Mesendoderm (in vitro differentiated cells): ENCODE results near the gene ERC1.

ENCODE experiments used
- DNase-seq: peaks from one replicate; pipeline ENCODE4 v3.0.0; 2013
- H2AK5ac ChIP-seq: 2 replicates; pipeline ENCODE4 v1.6.1; 2013; ENCODE audit warnings: low read length, inconsistent platforms
- H2BK120ac ChIP-seq: 2 replicates; pipeline ENCODE4 v1.6.1; 2013; ENCODE audit warnings: low read depth, mild to moderate bottlenecking, low read length, moderate library complexity, mixed read lengths
- H2BK15ac ChIP-seq: replicated peaks from 2 replicates; pipeline ENCODE4 v1.6.1; 2013; ENCODE audit warnings: low read depth, mild to moderate bottlenecking, moderate library complexity
- H2BK5ac ChIP-seq: 2 replicates; pipeline ENCODE4 v1.6.1; 2013; ENCODE audit warnings: low read length, inconsistent platforms
- H3K18ac ChIP-seq: 2 replicates; pipeline ENCODE4 v1.6.1; 2013; ENCODE audit warnings: mild to moderate bottlenecking, low read length, mixed read lengths
- H3K23ac ChIP-seq: one replicate; pipeline ENCODE4 v1.6.1; 2013; ENCODE audit warnings: low read length
- H3K27ac ChIP-seq: 2 replicates; pipeline ENCODE4 v1.5.1; 2013; ENCODE audit warnings: low read depth, mild to moderate bottlenecking, inconsistent platforms, low read length, moderate library complexity
- H3K27me3 ChIP-seq: 2 replicates; pipeline ENCODE4 v1.6.1; 2013; ENCODE audit warnings: low read length, control low read depth, mild to moderate bottlenecking, inconsistent platforms; ENCODE audit not compliant: insufficient read depth, poor library complexity
- H3K36me3 ChIP-seq: 2 replicates; pipeline ENCODE4 v1.6.1; 2013; ENCODE audit warnings: low read length, inconsistent platforms; ENCODE audit not compliant: control insufficient read depth, insufficient read depth
- H3K4ac ChIP-seq: one replicate; pipeline ENCODE4 v1.6.1; 2013; ENCODE audit warnings: low read depth, mild to moderate bottlenecking, low read length, moderate library complexity
- H3K4me1 ChIP-seq: 2 replicates; pipeline ENCODE4 v1.6.1; 2013; ENCODE audit warnings: low read depth, low read length, inconsistent platforms; ENCODE audit not compliant: control insufficient read depth
- H3K4me2 ChIP-seq: 2 replicates; pipeline ENCODE4 v1.6.1; 2013; ENCODE audit warnings: low read length
- H3K4me3 ChIP-seq: 2 replicates; pipeline ENCODE4 v1.5.1; 2013; ENCODE audit warnings: mild to moderate bottlenecking, low read length
- H3K56ac ChIP-seq: one replicate; pipeline ENCODE4 v1.6.1; 2013; ENCODE audit warnings: low read length
- H3K79me1 ChIP-seq: 2 replicates; pipeline ENCODE4 v1.6.1; 2013; ENCODE audit warnings: low read length, inconsistent platforms
- H3K79me2 ChIP-seq: 2 replicates; pipeline ENCODE4 v1.6.1; 2013; ENCODE audit warnings: mild to moderate bottlenecking, low read length; ENCODE audit not compliant: control insufficient read depth, insufficient read depth
- H3K9ac ChIP-seq: 2 replicates; pipeline ENCODE4 v1.6.1; 2013; ENCODE audit warnings: low read length, inconsistent platforms
- H4K5ac ChIP-seq: one replicate; pipeline ENCODE4 v1.6.1; 2013; ENCODE audit warnings: low read length
- H4K8ac ChIP-seq: one replicate; pipeline ENCODE4 v1.6.1; 2013; ENCODE audit warnings: low read depth, mild to moderate bottlenecking, control low read depth, low read length, moderate library complexity
- WGBS: extraction: QIAGEN DNeasy Blood & Tissue Kit; methylation state at CpG from one replicate; pipeline ENCODE4 v1.1.7; 2013; ENCODE audit warnings: low lambda C conversion rate, missing lambda C conversion rate; ENCODE audit not compliant: insufficient coverage; ENCODE audit errors: extremely low coverage; 5-methylcytosine and 5-hydroxymethylcytosine counted together

Gene ERC1

GRCh38 chr12:1218369-1218768 lies 227.3 kb downstream of the ERC1 start:
- Histone ChIP-seq H3K4me2 (no peak overlapping the region), H2BK5ac (no peak overlapping the region), H3K56ac (no peak overlapping the region), H4K5ac (no peak overlapping the region), H3K4me3 (no peak overlapping the region), H3K27me3 (no peaks in the 10 kb centered on the region), H2BK120ac (no peak overlapping the region), H3K4ac (no peak overlapping the region), H3K79me2 (no peaks in the 10 kb centered on the region), H3K18ac (no peak overlapping the region), H3K36me3 (no peaks in the 10 kb centered on the region), H3K23ac (no peak overlapping the region), H2BK15ac (no peak overlapping the region), H3K79me1 (no peaks in the 10 kb centered on the region), H3K27ac (no peak overlapping the region), H3K9ac (no peak overlapping the region), H3K4me1 (no peaks in the 10 kb centered on the region), H2AK5ac (no peak overlapping the region), H4K8ac (no peak overlapping the region)
- no CpG with 5 or more reads among the region's 2 CpGs for WGBS
- DNase-seq = no peak

DNA sequence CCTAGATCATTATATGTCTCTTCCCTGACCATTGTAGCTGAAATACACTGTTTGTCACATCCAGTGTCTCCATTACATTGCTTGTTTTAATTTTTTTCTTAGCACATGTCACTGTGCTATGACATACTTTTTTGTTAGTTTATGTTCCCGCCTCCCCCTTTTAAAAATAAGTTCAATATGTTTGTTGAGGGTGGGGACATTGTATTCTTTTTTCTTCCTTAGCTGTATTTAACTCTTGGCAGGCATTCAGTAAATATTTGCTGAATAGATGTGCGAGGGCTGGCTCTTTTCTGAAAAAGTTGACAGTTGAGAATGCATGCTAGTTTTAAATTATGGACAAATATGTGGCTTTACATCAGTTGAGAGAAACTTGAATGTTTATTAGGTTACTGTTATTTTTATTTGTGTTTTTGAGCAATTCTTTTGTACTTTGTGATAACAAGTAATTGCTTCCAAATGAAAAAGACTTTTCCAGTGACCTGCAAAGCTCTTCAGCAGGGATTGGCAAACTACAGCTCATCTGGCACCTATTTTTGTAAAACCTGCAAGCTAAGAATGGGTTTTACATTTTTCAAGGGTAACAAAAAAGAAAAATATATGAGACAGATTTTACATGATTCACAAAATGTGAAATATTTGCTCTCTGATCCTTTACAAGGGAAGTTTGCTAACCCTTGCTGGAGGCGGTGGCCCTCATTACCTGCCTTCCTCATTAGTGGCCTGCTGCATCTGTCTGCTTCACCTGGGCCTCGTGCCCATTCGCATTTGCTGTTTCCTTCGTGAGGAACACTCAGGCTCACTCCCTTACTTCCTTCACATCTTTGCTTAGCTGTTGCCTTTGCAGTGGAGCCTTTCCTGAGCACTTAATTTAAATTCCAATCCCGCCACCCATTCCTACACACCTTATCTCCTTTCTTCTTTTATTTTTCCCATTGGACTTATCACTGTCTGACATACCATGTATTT lies 229.4 kb downstream of the ERC1 start:
- H3K9ac ChIP-seq = no peak overlapping the region
- H3K27me3 ChIP-seq = no peaks in the 10 kb centered on the region
- H3K4me3 ChIP-seq = no peak overlapping the region
- no peaks in the 10 kb centered on the region for H3K79me2 ChIP-seq
- no peak overlapping the region for H2BK15ac ChIP-seq
- H3K18ac ChIP-seq = no peak overlapping the region
- no peak overlapping the region for H2BK5ac ChIP-seq
- no peak overlapping the region for H3K4ac ChIP-seq
- no peak overlapping the region for H4K8ac ChIP-seq
- no peak for DNase-seq
- H2BK120ac ChIP-seq = no peak overlapping the region
- no peak overlapping the region for H2AK5ac ChIP-seq
- no peak overlapping the region for H3K27ac ChIP-seq
- 100% methylated on average over 1 of the region's 7 CpGs for WGBS
- H3K79me1 ChIP-seq = no peaks in the 10 kb centered on the region
- H3K4me2 ChIP-seq = no peak overlapping the region
- H3K36me3 ChIP-seq = no peaks in the 10 kb centered on the region
- H3K4me1 ChIP-seq = no peaks in the 10 kb centered on the region
- no peak overlapping the region for H3K56ac ChIP-seq
- H4K5ac ChIP-seq = no peak overlapping the region
- H3K23ac ChIP-seq = no peak overlapping the region

GRCh38 chr12:1222858-1223639 lies 232.0 kb downstream of the ERC1 start:
- Histone ChIP-seq H3K18ac (no peak overlapping the region), H2BK120ac (no peak overlapping the region), H3K9ac (no peak overlapping the region), H3K79me2 (no peaks in the 10 kb centered on the region), H3K4me3 (no peak overlapping the region), H3K23ac (no peak overlapping the region), H4K8ac (no peak overlapping the region), H4K5ac (no peak overlapping the region), H2BK15ac (no peak overlapping the region), H2AK5ac (no peak overlapping the region), H3K56ac (no peak overlapping the region), H3K27ac (no peak overlapping the region), H3K27me3 (no peaks in the 10 kb centered on the region), H3K4ac (no peak overlapping the region), H3K36me3 (no peaks in the 10 kb centered on the region), H3K79me1 (no peaks in the 10 kb centered on the region), H2BK5ac (no peak overlapping the region), H3K4me2 (no peak overlapping the region), H3K4me1 (no peaks in the 10 kb centered on the region)
- WGBS = no CpG with 5 or more reads among the region's 4 CpGs
- no peak for DNase-seq

- no peak overlapping the region for H2BK15ac ChIP-seq
- H3K9ac ChIP-seq = no peak overlapping the region
- no peaks in the 10 kb centered on the region for H3K4me1 ChIP-seq
- no peak overlapping the region for H3K56ac ChIP-seq
- no peaks in the 10 kb centered on the region for H3K79me2 ChIP-seq
- no peak overlapping the region for H3K23ac ChIP-seq
- DNase-seq = no peak
- no peak overlapping the region for H3K18ac ChIP-seq
- H4K5ac ChIP-seq = no peak overlapping the region
- no peak overlapping the region for H3K4me2 ChIP-seq
- H3K79me1 ChIP-seq = no peaks in the 10 kb centered on the region
- no peak overlapping the region for H4K8ac ChIP-seq
- H3K27me3 ChIP-seq = no peaks in the 10 kb centered on the region
- H2BK5ac ChIP-seq = no peak overlapping the region
- H3K4me3 ChIP-seq = no peak overlapping the region
- no peak overlapping the region for H2BK120ac ChIP-seq
- H3K4ac ChIP-seq = no peak overlapping the region
- H3K27ac ChIP-seq = no peak overlapping the region
- no peaks in the 10 kb centered on the region for H3K36me3 ChIP-seq
- no CpG with 5 or more reads among the region's 3 CpGs for WGBS
- no peak overlapping the region for H2AK5ac ChIP-seq
Measured at GRCh38 chr12:1226951-1227350, 235.9 kb downstream of the ERC1 start.

- no peak overlapping the region for H2AK5ac ChIP-seq
- H2BK15ac ChIP-seq = no peak overlapping the region
- no peak overlapping the region for H2BK5ac ChIP-seq
- no peak overlapping the region for H4K8ac ChIP-seq
- no peak overlapping the region for H3K27ac ChIP-seq
- no peaks in the 10 kb centered on the region for H3K79me1 ChIP-seq
- no peaks in the 10 kb centered on the region for H3K36me3 ChIP-seq
- no peak for DNase-seq
- H3K4me3 ChIP-seq = no peak overlapping the region
- no CpG with 5 or more reads among the region's 2 CpGs for WGBS
- no peaks in the 10 kb centered on the region for H3K79me2 ChIP-seq
- H4K5ac ChIP-seq = no peak overlapping the region
- no peak overlapping the region for H3K4me2 ChIP-seq
- no peak overlapping the region for H3K9ac ChIP-seq
- H3K4ac ChIP-seq = no peak overlapping the region
- no peak overlapping the region for H3K23ac ChIP-seq
- no peak overlapping the region for H2BK120ac ChIP-seq
- H3K18ac ChIP-seq = no peak overlapping the region
- H3K27me3 ChIP-seq = no peaks in the 10 kb centered on the region
- H3K4me1 ChIP-seq = no peaks in the 10 kb centered on the region
- no peak overlapping the region for H3K56ac ChIP-seq
Measured at GRCh38 chr12:1234073-1234472, 243.1 kb downstream of the ERC1 start.
